ENCODE data around the gene PGLYRP3.

The PGLYRP3 gene, protein sequence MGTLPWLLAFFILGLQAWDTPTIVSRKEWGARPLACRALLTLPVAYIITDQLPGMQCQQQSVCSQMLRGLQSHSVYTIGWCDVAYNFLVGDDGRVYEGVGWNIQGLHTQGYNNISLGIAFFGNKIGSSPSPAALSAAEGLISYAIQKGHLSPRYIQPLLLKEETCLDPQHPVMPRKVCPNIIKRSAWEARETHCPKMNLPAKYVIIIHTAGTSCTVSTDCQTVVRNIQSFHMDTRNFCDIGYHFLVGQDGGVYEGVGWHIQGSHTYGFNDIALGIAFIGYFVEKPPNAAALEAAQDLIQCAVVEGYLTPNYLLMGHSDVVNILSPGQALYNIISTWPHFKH

DNA sequence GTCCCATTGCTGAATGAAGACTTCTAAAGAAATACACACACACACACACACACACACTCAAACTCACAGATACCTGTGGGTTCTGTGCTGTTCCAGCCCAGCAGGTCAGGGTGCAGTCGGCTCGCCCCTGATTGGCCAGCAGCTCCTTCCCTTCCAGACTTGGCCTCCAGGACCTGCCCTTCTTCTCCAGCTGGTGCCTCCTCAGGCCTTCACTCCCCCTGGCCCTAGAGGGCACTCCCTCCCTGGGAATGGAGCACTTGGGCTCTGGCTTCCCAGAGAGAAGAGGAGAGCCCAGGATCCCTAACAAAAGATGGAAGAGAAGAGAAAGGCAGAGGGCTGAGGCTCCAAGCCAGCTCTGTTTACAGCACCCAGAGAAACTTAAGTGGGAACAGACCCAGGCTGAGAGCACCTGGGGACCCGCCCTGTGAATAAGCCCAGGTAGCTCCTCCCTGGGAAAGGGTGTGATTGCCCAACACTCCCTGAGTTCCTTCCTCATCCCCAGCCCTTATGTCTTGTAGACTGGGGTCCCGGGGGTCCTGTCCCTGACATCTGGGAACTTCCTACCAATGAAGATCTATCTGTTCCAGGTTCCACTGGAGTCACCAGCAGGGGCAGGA, at the start of gene PGLYRP3:
Gene PGLYRP3 (minus strand): TSS at position 383 of the 617 bp plus-strand sequence. CDS start 2,287 bp downstream, outside the sequence.
- DNase-seq, result no peak

DNA sequence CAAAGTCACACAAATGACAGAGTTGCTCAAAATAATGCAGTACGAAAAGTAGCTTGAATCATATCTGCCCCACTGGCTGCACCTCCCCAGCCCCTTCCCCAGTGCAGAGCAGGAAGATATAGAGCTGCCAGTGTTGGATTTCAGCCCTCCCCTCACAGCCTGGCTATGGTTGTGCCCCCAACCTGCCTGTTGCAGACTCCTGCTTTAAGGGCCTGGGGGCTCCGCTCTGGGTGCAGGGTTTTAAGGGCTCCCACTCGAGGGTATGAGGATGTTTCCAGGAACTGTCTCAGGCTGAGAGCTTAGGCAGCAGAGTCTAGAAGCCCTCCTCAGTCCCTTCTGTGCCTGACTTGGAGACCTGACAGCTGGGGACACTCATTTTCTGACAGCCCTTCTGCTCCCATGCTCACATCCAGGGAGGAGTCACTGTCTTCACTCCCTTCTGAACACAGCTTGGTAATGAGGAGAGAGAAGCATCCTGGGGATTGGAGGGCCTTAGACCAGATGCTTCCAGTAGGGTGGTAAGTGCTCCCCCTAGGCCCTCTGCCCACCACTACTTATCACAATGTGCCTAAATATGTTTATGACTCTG, 49.5 kb upstream of the PGLYRP3 start:
- DNase-seq, result no peak

DNA sequence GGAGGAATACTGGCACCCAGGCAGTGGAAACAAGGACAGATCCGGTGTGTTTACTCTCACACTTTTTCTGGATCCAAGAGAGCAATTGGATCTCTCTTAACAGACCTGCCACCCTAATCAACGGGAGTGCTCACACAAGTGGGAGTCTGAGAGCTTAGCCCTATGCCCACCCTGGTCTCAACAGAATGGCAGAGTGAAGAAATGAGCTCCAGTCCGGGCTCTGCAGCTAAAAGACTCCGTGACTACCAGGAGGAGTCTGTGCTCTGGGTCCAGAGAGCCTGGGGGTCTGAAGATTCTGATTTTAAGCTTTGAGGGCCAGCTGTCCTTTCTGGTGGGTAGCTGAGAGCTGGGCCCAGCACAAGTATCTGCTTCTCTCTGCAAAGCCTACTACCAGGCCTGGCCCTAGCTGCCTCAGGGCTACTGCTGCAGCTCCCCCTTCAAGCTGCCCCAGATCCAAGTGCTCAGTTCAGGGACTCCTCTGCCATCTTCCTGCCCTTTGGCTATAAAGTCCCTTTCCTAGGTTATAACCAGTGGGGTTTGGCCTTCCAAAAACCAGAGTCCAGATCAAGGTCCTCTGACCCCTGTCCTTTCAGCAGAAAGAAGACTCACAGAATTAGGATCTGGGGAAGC, 48.8 kb upstream of the PGLYRP3 start:
- DNase-seq, result no peak

DNA sequence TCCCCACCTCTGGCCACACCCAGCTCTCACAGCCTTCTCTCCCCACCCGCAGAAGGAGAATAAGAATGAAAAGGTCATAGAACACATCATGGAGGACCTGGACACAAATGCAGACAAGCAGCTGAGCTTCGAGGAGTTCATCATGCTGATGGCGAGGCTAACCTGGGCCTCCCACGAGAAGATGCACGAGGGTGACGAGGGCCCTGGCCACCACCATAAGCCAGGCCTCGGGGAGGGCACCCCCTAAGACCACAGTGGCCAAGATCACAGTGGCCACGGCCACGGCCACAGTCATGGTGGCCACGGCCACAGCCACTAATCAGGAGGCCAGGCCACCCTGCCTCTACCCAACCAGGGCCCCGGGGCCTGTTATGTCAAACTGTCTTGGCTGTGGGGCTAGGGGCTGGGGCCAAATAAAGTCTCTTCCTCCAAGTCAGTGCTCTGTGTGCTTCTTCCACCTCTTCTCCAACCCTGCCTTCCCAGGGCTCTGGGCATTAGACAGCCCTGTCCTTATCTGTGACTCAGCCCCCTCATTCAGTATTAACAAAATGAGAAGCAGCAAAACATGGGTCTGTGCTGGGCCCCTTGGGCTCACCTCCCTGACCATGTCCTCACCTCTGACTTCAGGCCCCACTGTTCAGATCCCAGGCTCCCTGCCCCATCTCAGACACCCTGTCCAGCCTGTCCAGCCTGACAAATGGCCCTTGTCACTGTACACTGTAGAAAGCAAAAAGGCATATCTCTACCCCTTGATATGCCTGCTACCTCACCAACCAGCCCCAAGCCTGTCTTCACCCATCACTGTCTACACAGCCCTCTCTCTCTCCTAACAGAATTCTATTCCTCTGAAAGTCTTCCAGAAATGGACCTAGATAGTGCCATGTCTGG, 48.1 kb upstream of the PGLYRP3 start:
- DNase-seq, result no peak

DNA sequence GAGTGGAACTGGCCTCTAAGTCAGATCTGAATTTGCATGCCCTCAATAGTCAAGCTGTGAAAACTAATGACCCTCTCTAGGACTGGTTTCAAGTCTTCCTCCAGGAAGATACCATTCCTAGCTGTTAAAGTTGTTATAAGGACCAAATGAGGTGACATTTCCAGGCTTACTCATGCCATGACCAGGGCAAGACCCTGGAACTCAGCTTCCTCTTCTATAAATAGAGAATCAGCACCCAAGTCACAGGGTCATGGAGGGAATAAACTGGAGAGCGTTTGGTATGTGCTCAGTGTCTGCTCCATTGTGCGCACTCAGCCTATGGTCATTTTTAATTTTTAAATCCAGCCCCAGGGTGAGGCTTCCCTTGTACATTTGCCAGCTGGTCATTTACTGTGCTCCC, 47.4 kb upstream of the PGLYRP3 start:
- DNase-seq, result no peak

DNA sequence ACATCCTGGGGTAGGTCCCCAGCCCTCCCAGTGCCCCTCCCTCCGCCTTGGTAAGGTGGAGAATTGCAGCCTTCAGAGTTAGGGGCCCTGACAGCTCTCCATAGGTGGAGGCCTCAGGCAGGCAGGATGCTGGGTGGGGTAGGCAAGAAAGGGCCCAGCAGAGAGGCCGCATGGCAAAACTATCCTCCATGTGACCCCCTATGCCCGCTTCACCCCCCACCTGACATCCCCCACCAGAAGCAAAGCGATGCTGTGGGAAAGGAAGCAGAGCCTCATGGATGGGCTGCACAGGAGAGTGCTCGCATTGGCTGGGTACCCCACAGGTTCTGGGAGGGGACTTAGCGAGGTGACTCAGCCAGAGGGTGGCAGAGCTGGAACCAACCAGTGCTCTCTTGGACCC, 46.5 kb upstream of the PGLYRP3 start:
- no peak for DNase-seq

DNA sequence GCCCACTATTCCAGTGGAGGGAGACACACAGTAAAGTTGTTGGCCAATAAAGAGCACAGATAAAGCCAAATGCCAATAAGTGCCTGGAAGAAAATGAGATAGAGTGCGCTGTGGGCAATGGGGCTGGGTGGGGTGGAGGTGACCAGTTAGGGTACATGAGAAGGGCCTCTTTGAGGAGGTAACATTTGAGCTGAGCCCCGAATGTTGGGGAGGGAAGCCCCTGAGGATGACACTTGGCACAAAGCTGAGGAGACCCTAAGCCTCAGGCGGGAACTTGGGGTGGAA, 45.9 kb upstream of the PGLYRP3 start:
- no peak for DNase-seq

DNA sequence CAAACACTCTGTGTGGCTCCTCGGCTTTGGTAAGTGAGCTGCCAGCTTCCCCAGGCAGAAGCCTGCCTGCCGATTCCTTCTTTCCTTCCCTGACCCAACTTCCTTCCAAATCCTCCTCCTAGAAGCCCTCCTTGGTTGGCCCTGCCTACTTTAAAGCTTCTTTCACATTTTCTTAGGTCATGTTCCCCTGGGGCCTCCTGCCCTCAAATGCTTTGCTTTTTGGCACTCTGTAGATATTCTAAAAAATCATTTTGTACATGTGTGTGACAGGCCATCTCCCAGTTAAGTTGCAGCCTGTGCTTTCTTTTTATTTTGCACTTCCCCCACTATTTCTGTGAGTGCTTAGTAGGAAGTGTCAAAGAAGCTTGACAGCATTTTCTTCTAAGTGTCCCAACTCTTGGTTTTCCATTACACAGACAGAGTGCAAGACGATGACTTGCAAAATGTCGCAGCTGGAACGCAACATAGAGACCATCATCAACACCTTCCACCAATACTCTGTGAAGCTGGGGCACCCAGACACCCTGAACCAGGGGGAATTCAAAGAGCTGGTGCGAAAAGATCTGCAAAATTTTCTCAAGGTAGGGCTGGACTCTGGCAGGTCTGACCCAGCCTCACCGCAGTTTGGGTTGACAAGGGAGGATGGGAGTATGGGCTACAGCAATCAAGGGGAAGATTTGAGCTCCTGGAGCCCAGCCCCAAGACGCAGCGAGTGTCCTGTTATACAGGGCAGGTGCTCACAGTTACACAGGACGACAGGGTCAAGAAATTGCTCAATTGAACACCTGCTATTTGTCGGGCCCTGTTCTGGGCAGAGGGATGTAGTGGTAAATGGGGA, 45.3 kb upstream of the PGLYRP3 start, which contains the start of gene S100A9:
Gene S100A9 (plus strand): TSS at position 2 of the 838 bp plus-strand sequence. CDS start 430 bp downstream, at position 432.
- no peak for DNase-seq

DNA sequence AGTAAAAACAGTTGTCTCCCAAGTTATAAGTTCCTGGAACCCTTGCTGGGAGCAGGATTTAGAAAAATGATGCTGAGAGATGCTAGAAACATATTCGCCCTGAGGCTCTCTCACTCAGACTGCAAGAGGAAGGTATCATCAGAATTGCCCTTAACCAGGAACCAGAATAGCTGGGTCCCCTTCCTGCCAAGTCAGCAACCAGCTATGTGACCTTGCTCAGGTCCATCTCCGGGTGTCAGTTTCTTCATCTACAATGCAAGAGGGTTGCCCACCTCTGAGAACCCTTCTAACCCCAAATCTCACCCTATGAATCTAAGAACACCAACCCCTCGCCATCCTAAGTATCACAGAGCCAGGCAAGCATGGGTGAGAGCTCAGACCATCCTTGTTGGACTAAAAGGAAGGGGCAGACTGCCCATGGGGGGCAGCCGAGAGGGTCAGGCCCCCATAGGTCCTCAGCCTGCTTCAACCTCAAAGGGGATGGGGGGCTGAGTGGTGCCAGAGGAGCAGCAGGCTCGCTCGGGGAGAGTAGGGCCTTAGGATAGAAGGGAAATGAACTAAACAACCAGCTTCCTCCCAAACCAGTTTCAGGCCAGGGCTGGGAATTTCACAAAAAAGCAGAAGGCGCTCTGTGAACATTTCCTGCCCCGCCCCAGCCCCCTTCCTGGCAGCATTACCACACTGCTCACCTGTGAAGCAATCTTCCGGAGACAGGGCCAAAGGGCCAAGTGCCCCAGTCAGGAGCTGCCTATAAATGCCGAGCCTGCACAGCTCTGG, 44.5 kb upstream of the PGLYRP3 start:
- DNase-seq, result no peak

DNA sequence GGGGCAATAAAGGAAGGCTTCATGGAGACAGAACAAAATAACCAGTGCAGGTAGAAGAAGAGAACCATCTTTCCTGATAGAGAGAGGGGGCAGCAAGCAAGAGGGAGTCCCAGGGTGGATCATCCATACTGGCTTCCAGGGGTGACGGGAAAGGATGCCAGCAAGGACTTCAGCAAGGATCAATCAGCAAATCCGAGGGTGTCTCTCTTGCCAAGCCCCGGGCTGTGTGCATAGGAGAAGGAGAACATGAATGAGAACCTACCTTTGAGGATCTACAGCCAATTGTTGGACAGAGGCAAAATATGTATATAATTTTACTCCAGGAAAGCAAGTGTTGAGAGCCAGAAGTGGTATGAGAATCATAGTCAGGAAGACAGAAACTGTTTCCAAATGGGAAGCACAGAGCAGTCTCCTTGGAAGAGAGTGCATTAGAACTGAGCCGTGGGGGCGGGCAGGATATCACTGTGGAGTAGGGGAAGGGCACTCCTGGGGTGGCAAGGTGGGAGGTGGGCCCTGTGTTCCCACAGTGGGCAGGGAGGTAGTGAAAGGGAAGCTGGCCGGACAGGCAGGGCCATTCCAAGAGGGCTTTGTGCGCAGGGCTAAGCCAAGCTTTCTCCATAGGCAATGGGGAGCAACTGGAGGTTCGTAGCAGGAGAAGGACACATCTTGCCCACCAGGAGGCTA, 43.8 kb upstream of the PGLYRP3 start:
- no peak for DNase-seq

DNA sequence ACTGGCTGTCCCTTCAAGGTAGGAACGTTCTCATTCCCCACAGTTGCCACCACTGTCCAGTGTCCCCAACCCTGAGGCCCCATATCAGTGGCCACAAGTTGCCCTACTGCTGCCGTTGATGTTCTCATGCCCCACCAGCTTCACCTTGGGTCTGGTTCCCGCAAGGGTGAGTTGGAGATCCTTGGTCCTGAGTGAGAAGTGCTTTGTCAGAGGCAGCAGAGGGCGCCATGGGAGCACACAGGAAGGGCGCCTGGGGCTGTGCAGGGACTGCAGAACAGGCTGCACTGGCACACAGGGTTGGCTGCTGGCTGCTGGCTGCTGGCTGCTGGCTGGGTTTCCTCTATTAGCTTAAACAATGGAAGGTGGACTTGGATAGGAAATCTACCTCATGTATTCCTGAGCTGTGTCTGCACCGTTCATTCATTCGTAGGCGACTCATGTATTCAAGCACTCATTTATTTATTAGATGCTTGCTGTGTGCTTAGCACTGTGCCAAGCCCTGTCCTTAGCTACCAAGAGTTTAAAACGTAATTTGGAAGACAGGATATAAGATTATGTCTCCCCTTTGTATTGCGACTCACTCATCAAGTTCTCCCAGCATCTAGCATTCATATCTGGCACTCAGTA, 42.8 kb upstream of the PGLYRP3 start:
- DNase-seq, result peak; percentile 12

DNA sequence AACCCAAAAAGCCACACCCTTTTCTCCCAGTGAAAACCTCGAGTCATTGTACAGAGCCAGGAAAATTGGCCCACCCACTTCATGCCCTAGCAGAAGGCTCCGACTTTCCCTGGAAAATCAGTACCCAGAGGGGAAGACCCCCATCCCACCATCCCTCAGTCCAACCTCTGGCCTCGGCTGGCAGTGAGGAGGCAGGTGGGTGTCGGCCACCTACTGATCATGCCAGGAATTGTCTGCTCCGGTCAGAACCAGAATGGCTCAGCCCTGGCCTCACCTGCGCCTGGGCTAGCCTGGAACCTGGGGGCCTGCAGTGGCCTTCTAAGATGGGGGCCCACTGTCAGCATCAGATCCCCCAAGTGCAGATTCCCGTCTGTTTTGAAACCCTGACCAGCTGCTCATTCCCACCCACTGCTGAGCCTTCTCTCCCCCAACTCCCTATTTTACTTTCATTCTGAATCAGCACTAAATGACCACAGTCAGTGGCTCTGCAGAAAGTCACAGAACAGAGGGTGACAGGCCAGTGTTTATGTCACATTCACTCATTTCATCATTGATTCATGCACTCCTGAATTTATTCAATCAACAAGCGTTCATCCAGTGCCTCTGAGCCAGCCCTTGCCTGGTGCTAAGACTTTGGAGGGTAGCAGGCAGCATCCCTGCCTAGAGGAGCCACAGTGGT, 41.9 kb upstream of the PGLYRP3 start:
- no peak for DNase-seq

DNA sequence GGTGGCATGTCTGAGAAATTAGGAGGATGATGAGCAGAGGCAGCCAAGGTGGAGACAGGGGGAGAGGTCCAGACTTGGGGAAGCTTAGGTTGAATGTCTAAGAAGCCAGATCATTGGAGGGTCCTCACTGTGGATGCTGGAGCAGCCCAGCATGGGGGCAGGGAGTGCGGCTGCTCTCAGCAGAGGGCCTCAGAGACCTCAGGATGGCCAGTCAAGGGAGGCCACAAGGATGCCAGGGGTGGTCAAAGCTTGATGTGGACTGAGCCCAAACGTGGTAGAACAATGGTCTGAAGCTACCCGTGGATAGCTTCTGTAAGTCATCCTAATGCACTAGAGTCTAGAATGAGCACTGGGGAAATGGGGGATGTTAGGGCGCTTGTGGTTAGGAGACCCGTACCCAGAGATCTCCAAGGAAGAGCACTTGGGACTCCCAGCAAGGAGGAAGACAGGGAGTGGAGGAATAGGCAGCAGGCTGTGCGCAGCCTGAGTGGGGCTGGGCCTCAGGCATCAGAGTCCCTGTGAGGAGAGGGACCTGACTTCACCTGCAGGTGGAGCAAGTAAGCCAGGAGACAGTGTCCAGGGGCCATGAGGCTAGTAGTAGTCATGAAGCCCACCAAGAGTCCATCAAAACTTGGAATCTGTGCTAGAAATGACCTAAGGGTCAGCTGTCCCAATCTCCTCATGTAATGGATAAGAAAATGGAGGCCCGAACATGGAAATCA, 40.6 kb upstream of the PGLYRP3 start:
- no peak for DNase-seq

DNA sequence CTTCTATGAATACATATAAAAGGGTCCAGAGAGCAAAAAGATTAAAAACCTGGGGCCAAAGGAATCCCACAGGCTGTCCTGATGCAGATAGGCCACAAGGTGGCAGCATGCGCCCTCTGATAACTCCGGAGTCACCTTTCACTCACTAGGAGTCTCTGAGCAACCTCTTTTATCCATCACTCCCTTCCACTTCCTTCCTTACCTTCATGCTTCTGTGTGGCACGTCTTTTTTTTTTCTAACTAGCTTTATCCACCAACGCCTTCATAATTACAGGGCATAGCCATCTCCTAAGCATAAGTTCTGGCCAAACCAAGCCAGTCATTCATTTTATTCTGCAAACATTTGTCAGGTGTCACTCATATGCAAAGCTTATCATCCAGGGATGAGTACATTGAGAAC, 39.8 kb upstream of the PGLYRP3 start:
- peak; percentile 77 for DNase-seq

DNA sequence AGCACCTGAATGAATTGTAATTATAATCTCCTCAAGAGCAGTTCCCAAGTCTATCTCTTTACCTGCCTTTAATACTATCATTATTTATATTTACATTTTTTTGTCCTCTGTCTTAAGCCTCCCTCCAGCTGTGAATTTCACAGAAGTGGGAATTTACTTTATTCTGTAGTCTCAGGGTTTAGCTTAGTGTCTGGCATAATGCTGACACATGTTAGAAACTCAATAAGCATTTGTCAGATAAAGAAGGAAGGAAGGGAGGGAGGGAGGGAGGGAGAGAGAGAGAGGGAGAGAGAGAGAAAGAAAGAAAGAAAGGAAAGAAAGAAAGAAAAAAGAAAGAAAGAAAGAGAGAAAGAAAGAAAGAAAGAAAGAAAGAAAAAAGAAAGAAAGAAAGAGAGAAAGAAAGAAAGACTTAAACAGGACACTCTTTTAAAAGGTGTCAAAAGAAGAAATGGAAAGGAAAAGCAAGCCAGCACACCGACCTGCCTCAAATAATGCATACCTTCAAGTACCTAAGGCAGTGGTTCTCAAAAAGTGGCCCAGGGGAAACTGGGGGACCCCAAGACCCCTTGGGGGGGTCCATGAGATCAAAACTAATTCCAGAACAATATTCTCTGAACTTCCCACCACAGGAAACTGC, 37.7 kb upstream of the PGLYRP3 start:
- no peak for DNase-seq

DNA sequence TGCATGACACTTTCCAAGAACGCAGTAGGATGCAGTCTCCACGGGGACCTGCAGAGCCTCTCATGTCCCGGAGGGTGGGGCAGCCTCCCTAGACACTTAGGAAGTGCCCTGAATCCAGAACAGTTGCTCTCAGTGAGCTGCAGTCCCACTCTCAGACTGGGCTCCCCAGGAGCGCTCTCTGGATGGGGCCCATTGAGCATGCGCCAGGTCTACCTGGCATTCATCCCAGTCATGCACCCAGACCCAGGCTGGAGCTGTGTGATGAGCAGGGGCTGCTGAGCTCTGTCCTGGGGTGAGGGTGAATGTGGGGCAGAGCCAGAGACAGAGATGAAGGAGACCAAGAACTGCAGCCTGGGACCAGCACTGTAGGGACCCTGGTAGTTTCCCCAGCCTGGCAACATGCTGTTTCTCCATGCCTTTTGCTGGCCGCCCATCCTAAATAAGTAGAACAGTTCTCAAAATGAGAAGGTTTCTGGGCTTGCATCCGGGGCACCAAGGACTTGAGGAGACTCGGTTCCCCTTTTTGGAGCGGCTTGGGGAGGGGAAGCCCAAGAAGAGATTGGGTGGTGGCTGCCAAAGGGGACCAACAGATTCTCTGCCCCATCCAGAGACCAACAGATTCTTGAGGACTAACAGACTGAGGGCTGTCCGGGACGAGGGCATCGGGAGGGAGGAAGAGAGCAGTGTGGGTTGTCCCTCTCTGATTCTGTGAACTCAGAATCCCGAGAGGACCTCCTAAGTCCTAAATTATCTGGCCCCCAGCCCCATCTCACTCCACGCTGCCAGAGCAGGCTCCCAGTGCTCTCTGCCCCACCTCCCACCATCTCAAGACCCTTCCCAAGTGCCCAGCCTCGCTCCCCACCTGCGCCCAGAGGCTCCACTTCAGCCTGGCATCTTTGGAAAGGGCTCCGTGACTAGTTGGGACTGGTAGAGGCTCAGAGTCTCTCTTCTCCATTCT, 36.9 kb upstream of the PGLYRP3 start:
- DNase-seq, result no peak
